Measurements from ENCODE around the gene PARD6A.
A peak's percentile ranks its signal among the peaks of the same experiment; 100 is the strongest.

Gene PARD6A

GRCh38 chr16:67654403-67654911 is 6.3 kb upstream of the PARD6A start:
- no peak for DNase-seq (ENCODE audit: low read depth)

GRCh38 chr16:67655363-67655762 is 5.4 kb upstream of the PARD6A start:
- no peak for DNase-seq (ENCODE audit: low read depth)

GRCh38 chr16:67656344-67657016 is 4.3 kb upstream of the PARD6A start:
- no peak for DNase-seq (ENCODE audit: low read depth)

- no peak for DNase-seq (ENCODE audit: low read depth)
These were observed 3.6 kb upstream of the PARD6A start for GRCh38 chr16:67657017-67657608.

- DNase-seq (ENCODE audit: low read depth) = no peak
These were observed 2.8 kb upstream of the PARD6A start for GRCh38 chr16:67657751-67658518.

- no peak for DNase-seq (ENCODE audit: low read depth)
These were observed 1.7 kb upstream of the PARD6A start for GRCh38 chr16:67658849-67659674.

- no peak for DNase-seq (ENCODE audit: low read depth)
These were observed 841 bp upstream of the PARD6A start, which contains the start of gene ACD for GRCh38 chr16:67659675-67660563. Gene ACD (minus strand): TSS chr16:67660260. CDS start chr16:67660220, 40 bp downstream.

- no peak for DNase-seq (ENCODE audit: low read depth)
These were observed 471 bp downstream of the PARD6A start for GRCh38 chr16:67661101-67661761.

- no peak for DNase-seq (ENCODE audit: low read depth)
These were observed 1.3 kb downstream of the PARD6A start for GRCh38 chr16:67661886-67662652.

GRCh38 chr16:67662653-67663010 is 1.9 kb downstream of the PARD6A start:
- no peak for DNase-seq (ENCODE audit: low read depth)

GRCh38 chr16:67663151-67663876 is 2.6 kb downstream of the PARD6A start:
- no peak for DNase-seq (ENCODE audit: low read depth)

GRCh38 chr16:67663877-67664222 is 3.1 kb downstream of the PARD6A start:
- DNase-seq (ENCODE audit: low read depth) = no peak

GRCh38 chr16:67664258-67664657 is 3.5 kb downstream of the PARD6A start:
- no peak for DNase-seq (ENCODE audit: low read depth)

GRCh38 chr16:67664871-67665270 is 4.1 kb downstream of the PARD6A start:
- DNase-seq (ENCODE audit: low read depth) = no peak

GRCh38 chr16:67665598-67665997 is 4.8 kb downstream of the PARD6A start:
- no peak for DNase-seq (ENCODE audit: low read depth)

GRCh38 chr16:67666032-67666551 is 5.3 kb downstream of the PARD6A start:
- DNase-seq (ENCODE audit: low read depth) = no peak

- peak; percentile 22 for DNase-seq (ENCODE audit: low read depth)
These were observed 6.0 kb downstream of the PARD6A start, which contains the start of the genes C16orf86 and ENKD1 for GRCh38 chr16:67666559-67667452. Gene C16orf86 (plus strand): TSS chr16:67666814. CDS start chr16:67666971, 157 bp downstream. Gene ENKD1 (minus strand): TSS chr16:67666750. CDS start chr16:67666442, 308 bp downstream.

- no peak for DNase-seq (ENCODE audit: low read depth)
These were observed 6.7 kb downstream of the PARD6A start for GRCh38 chr16:67667453-67667816.

All from HS-5 (cell line).